C4-2B (cell line): Measurements from ENCODE around the gene UPK3BL1.
"Not testable (repeated sequence)": the region's sequence is repeated elsewhere in the genome, so short reads cannot be mapped to it uniquely, and the experiment has no call there.

Experiments
- ZFX ChIP-seq: fragments of 450-650 bp; IDR thresholded peaks from 2 replicates; pipeline ENCODE4 v1.6.1; 2017
- TF ChIP-seq, protein P1 (sequence below): fragments of 450-650 bp; conservative IDR thresholded peaks from 2 replicates; pipeline ENCODE4 v1.5.1; 2017; ENCODE audit warnings: mild to moderate bottlenecking

DNA sequence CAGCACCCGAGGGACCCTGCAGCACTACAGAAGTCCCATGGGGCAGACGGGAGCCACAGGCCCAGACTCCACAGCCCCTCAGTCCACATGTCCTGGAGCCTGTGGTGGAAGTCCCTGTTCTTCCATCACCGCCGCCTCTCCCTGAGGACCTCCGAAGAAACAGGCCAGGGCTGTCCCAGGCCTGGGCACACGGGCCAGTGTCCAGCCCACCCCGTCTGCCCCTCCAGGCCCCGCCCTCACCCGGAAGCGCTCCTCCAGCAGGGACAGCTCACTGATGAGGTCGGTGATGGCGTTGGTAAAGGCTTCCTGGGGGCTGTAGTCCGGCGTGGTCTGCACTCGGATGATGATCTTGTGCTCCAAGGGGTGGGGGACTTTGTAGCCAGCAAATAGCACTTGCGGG lies 24.3 kb upstream of the UPK3BL1 start:
- TF ChIP-seq, protein P1, sequence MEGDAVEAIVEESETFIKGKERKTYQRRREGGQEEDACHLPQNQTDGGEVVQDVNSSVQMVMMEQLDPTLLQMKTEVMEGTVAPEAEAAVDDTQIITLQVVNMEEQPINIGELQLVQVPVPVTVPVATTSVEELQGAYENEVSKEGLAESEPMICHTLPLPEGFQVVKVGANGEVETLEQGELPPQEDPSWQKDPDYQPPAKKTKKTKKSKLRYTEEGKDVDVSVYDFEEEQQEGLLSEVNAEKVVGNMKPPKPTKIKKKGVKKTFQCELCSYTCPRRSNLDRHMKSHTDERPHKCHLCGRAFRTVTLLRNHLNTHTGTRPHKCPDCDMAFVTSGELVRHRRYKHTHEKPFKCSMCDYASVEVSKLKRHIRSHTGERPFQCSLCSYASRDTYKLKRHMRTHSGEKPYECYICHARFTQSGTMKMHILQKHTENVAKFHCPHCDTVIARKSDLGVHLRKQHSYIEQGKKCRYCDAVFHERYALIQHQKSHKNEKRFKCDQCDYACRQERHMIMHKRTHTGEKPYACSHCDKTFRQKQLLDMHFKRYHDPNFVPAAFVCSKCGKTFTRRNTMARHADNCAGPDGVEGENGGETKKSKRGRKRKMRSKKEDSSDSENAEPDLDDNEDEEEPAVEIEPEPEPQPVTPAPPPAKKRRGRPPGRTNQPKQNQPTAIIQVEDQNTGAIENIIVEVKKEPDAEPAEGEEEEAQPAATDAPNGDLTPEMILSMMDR: not testable (repeated sequence)
- not testable (repeated sequence) for TF ChIP-seq ZFX
